NT2/D1 (cell line): ENCODE data around the gene ESRRB.

Experiments
- DNase-seq: peaks from one replicate; pipeline ENCODE4 v3.0.0-alpha.2; 2011; ENCODE audit warnings: low read depth, low spot score
- H3K27me3 ChIP-seq: 2 replicates; pipeline ENCODE4 v1.6.0; 2011; ENCODE audit warnings: mild to moderate bottlenecking; ENCODE audit not compliant: insufficient read length, insufficient read depth
- H3K36me3 ChIP-seq: 2 replicates; pipeline ENCODE4 v1.6.1; 2011; ENCODE audit warnings: mild to moderate bottlenecking, low read length, mixed read lengths; ENCODE audit not compliant: insufficient read depth, insufficient read length
- H3K4me1 ChIP-seq: 2 replicates; pipeline ENCODE4 v1.5.1; 2011; ENCODE audit not compliant: insufficient read depth, insufficient read length
- H3K4me3 ChIP-seq: 2 replicates; pipeline ENCODE4 v1.5.1; 2011; ENCODE audit warnings: low read depth; ENCODE audit not compliant: insufficient read length
- H3K9ac ChIP-seq: 2 replicates; pipeline ENCODE4 v1.6.0; 2011; ENCODE audit warnings: low read depth; ENCODE audit not compliant: insufficient read length
- H3K9me3 ChIP-seq: 2 replicates; pipeline ENCODE4 v1.5.1; 2011; ENCODE audit warnings: mild to moderate bottlenecking, low read length; ENCODE audit not compliant: insufficient read depth
- SUZ12 ChIP-seq: IDR thresholded peaks from 2 replicates; pipeline ENCODE4 v1.6.1; 2011; ENCODE audit not compliant: insufficient read length, insufficient read depth; ENCODE audit errors: extremely low read depth
- YY1 ChIP-seq: IDR thresholded peaks from 2 replicates; pipeline ENCODE4 v1.6.1; 2011; ENCODE audit not compliant: insufficient read length, insufficient read depth
- ZNF274 ChIP-seq: IDR thresholded peaks from 2 replicates; pipeline ENCODE4 v1.6.1; 2011; ENCODE audit warnings: mild to moderate bottlenecking, low read depth, low read length

The ESRRB gene

DNA sequence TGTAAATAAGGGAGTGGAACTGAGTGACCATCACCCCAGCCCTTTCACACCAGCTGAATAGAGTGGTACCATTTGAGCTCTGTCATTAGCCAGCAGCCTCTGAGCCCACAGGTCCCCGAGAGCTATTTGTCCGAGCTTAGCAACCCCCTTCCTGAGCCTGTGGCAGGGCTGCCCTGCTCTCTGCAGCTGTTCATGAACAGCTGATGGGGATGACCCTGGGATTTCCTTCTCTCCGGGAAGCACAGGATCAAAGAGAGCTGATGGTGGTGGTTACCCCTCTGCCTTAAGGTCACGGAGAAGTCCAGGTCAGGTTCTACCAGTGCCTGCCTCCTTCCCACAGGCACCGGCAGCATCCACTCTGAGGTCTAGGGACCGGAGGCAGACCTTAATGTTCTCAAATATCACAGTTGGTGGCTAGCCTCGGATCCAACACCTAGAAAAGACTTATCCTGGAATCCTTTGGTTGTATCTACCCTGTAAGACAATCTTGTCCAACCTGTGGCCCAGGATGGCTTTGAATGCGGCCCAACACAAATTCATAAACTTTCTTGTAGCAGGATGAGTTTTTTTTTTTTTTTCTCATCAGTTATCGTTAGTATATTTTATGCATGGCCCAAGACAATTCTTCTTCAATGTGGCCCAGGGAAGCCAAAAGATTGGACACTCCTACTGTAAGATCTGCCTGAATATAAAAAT lies 81.1 kb downstream of the ESRRB start:
- DNase-seq, result no peak
- H3K36me3 ChIP-seq, result no peaks in the 10 kb centered on the region
- no peaks in the 10 kb centered on the region for H3K9me3 ChIP-seq
- TF ChIP-seq ZNF274 (no peak), SUZ12 (no peak), YY1 (no peak)
- no peak overlapping the region for H3K4me3 ChIP-seq
- no peaks in the 10 kb centered on the region for H3K27me3 ChIP-seq
- no peak overlapping the region for H3K9ac ChIP-seq
- no peaks in the 10 kb centered on the region for H3K4me1 ChIP-seq

GRCh38 chr14:76457841-76458240 lies 81.9 kb downstream of the ESRRB start:
- Histone ChIP-seq H3K9me3 (no peaks in the 10 kb centered on the region), H3K36me3 (no peaks in the 10 kb centered on the region), H3K9ac (no peak overlapping the region), H3K4me3 (no peak overlapping the region), H3K27me3 (no peaks in the 10 kb centered on the region), H3K4me1 (no peaks in the 10 kb centered on the region)
- DNase-seq, result no peak
- no peak for TF ChIP-seq SUZ12
- no peak for TF ChIP-seq YY1
- no peak for TF ChIP-seq ZNF274

DNA sequence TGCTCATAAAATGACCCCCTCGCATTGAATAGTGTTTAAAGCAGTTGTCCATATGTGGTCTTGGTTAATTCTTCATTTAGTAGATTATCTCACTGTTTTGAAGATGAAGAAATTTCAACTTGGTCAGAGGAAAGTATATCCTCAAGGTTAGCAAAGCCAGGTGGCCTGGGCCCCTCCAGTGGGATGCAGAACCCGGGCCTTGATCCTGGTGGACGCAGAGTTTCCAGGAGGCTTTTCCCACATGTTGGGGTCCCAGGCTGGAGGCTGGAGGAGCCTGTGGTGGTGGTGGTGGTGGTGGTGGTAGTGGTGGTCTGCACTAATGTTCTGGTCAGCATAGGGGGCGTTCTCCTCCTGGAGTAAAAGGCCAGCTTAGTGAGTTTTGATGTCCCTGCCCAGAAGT lies 85.9 kb downstream of the ESRRB start:
- Histone ChIP-seq H3K4me1 (no peaks in the 10 kb centered on the region), H3K4me3 (no peak overlapping the region), H3K27me3 (no peaks in the 10 kb centered on the region), H3K9me3 (no peaks in the 10 kb centered on the region), H3K9ac (no peak overlapping the region), H3K36me3 (no peaks in the 10 kb centered on the region)
- DNase-seq, result no peak
- TF ChIP-seq YY1 (no peak), ZNF274 (no peak), SUZ12 (no peak)

GRCh38 chr14:76462330-76462729 lies 86.4 kb downstream of the ESRRB start:
- no peak for DNase-seq

GRCh38 chr14:76463105-76463504 lies 87.2 kb downstream of the ESRRB start:
- no peaks in the 10 kb centered on the region for H3K9me3 ChIP-seq
- H3K27me3 ChIP-seq, result no peaks in the 10 kb centered on the region
- no peak for DNase-seq
- H3K36me3 ChIP-seq, result no peaks in the 10 kb centered on the region
- no peaks in the 10 kb centered on the region for H3K4me1 ChIP-seq
- no peak overlapping the region for H3K4me3 ChIP-seq
- no peak overlapping the region for H3K9ac ChIP-seq
- TF ChIP-seq YY1 (no peak), SUZ12 (no peak), ZNF274 (no peak)

More at GRCh38 chr14:76462330-76462729, 86.4 kb downstream of the ESRRB start:
- no peaks in the 10 kb centered on the region for H3K27me3 ChIP-seq
- no peak overlapping the region for H3K4me3 ChIP-seq
- no peaks in the 10 kb centered on the region for H3K36me3 ChIP-seq
- no peak for TF ChIP-seq YY1
- no peak for TF ChIP-seq ZNF274
- no peak for TF ChIP-seq SUZ12
- H3K4me1 ChIP-seq, result no peaks in the 10 kb centered on the region
- no peaks in the 10 kb centered on the region for H3K9me3 ChIP-seq
- H3K9ac ChIP-seq, result no peak overlapping the region

GRCh38 chr14:76464856-76465255 lies 88.9 kb downstream of the ESRRB start:
- Histone ChIP-seq H3K36me3 (no peaks in the 10 kb centered on the region), H3K4me3 (no peak overlapping the region), H3K4me1 (no peaks in the 10 kb centered on the region), H3K9me3 (no peaks in the 10 kb centered on the region), H3K27me3 (no peaks in the 10 kb centered on the region), H3K9ac (no peak overlapping the region)
- TF ChIP-seq ZNF274 (no peak), SUZ12 (no peak), YY1 (no peak)
- no peak for DNase-seq

GRCh38 chr14:76465664-76466063 lies 89.7 kb downstream of the ESRRB start:
- no peak for DNase-seq
- Histone ChIP-seq H3K36me3 (no peaks in the 10 kb centered on the region), H3K9ac (peak overlapping the region; percentile 17), H3K4me3 (no peak overlapping the region), H3K27me3 (no peaks in the 10 kb centered on the region), H3K9me3 (no peaks in the 10 kb centered on the region), H3K4me1 (no peaks in the 10 kb centered on the region)
- TF ChIP-seq YY1 (no peak), SUZ12 (no peak), ZNF274 (no peak)

DNA sequence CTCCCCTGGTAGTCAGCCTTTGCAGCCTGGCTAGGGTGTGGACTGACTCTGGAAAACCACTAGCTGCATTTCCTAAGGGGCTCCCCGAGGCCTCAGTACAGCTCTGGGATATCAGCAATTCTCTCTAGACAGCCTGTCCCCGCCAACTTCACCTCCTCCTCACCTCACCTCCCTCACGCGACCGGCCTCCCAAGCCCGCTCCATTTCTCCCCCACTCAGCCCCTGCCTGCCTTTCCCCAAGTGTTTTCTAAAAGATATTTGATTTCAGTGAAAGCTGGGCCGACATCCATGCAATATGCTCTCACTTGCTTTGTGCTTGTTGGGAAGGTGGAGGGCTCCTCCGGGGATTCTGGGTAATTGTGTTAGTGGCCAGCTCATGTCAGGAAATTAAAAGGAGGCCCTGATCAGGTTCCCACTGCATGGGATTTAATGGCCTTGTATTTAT lies 91.8 kb downstream of the ESRRB start:
- Histone ChIP-seq H3K36me3 (no peaks in the 10 kb centered on the region), H3K4me1 (no peaks in the 10 kb centered on the region), H3K4me3 (no peak overlapping the region), H3K9ac (no peak overlapping the region), H3K27me3 (no peaks in the 10 kb centered on the region), H3K9me3 (no peaks in the 10 kb centered on the region)
- TF ChIP-seq YY1 (no peak), ZNF274 (no peak), SUZ12 (no peak)
- no peak for DNase-seq
